Right atrium auricular region (tissue), 2 donors: ENCODE data around the gene SLC7A10. TPM values are rescaled to one million over a fixed set of nuclear protein-coding genes. Genes with fewer than 3 reads are reported as not detected.

Experiments used
- DNase-seq: peaks from one replicate; pipeline ENCODE4 v3.0.0-alpha.2; 2019; ENCODE audit warnings: low spot score
- H3K27ac ChIP-seq, 2 donors: fragments of 200-600 bp; sonication (generic); 1 replicate in 1 of 2; 2 replicates in 1 of 2; pipeline ENCODE4 v1.5.1; 2016 to 2019
- H3K27me3 ChIP-seq, 2 donors: fragments of 200-600 bp; sonication (generic); one replicate each; pipeline versions ENCODE4 v1.5.1 to v1.6.0; 2017 to 2019
- H3K36me3 ChIP-seq: fragments of 200-600 bp; sonication (generic); one replicate; pipeline ENCODE4 v1.5.1; 2016
- H3K4me1 ChIP-seq, 2 donors: fragments of 200-600 bp; sonication (generic); one replicate each; pipeline versions ENCODE4 v1.5.1 to v1.6.0; 2017 to 2019
- H3K4me3 ChIP-seq, 2 donors: fragments of 200-600 bp; sonication (generic); 1 replicate in 1 of 2; 2 replicates in 1 of 2; pipeline ENCODE4 v1.5.1; 2017 to 2019; ENCODE audit warnings: mild to moderate bottlenecking in 1 of 2, moderate library complexity in 1 of 2
- H3K9me3 ChIP-seq, 2 donors: fragments of 200-600 bp; sonication (generic); one replicate each; pipeline ENCODE4 v1.5.1; 2019
- CTCF ChIP-seq, 2 donors: fragments of 200-600 bp; sonication (generic); IDR thresholded peaks; one replicate each; pipeline ENCODE4 v1.5.1; 2019; ENCODE audit warnings: antibody characterized with exemption in 2 of 2
- total RNA-seq, 2 donors: library from RNA; depleted of rRNA; stranded (reverse); fragments of >200 nt; gene quantifications; one replicate each; pipeline ENCODE4 v1.1.0, GENCODE V29; 2016

Gene SLC7A10
- total RNA-seq, 2 donors from 2014 or later: 0.79 TPM; not detected in 1

- Histone ChIP-seq H3K27me3 (peaks cover 0 to 2% of the 10 kb centered on the region in 2 donors), H3K4me3 (no peak overlapping the region), H3K27ac (no peak overlapping the region), H3K36me3 (no peaks in the 10 kb centered on the region), H3K9me3 (no peaks in the 10 kb centered on the region), H3K4me1 (no peaks in the 10 kb centered on the region)
- no peak for DNase-seq
- no peak for TF ChIP-seq CTCF (IDR thresholded peaks at IDR 0.05)
Observed at GRCh38 chr19:33239223-33239975, 13.7 kb upstream of the SLC7A10 start.

GRCh38 chr19:33238481-33239149, 13.0 kb upstream of the SLC7A10 start:
- H3K4me1 ChIP-seq: no peaks in the 10 kb centered on the region
- H3K27ac ChIP-seq: no peak overlapping the region
- H3K9me3 ChIP-seq: no peaks in the 10 kb centered on the region
- DNase-seq: no peak
- no peak for TF ChIP-seq CTCF (IDR thresholded peaks at IDR 0.05)
- H3K27me3 ChIP-seq: peaks cover 0 to 2% of the 10 kb centered on the region in 2 donors
- H3K36me3 ChIP-seq: no peaks in the 10 kb centered on the region
- H3K4me3 ChIP-seq: no peak overlapping the region

- H3K27me3 ChIP-seq: peaks cover 0 to 2% of the 10 kb centered on the region in 2 donors
- TF ChIP-seq CTCF (IDR thresholded peaks at IDR 0.05): no peak
- no peak overlapping the region for H3K27ac ChIP-seq
- H3K4me3 ChIP-seq: no peak overlapping the region
- H3K9me3 ChIP-seq: no peaks in the 10 kb centered on the region
- H3K36me3 ChIP-seq: no peaks in the 10 kb centered on the region
- no peaks in the 10 kb centered on the region for H3K4me1 ChIP-seq
- no peak for DNase-seq
Observed at GRCh38 chr19:33236696-33237390, 11.2 kb upstream of the SLC7A10 start.

GRCh38 chr19:33235996-33236350, 10.3 kb upstream of the SLC7A10 start:
- Histone ChIP-seq H3K4me3 (no peak overlapping the region), H3K4me1 (no peaks in the 10 kb centered on the region), H3K27me3 (peaks cover 0 to 2% of the 10 kb centered on the region in 2 donors), H3K36me3 (no peaks in the 10 kb centered on the region), H3K27ac (no peak overlapping the region), H3K9me3 (no peaks in the 10 kb centered on the region)
- DNase-seq: no peak
- no peak for TF ChIP-seq CTCF (IDR thresholded peaks at IDR 0.05)

- H3K27me3 ChIP-seq: peaks cover 0 to 2% of the 10 kb centered on the region in 2 donors
- DNase-seq: peak; percentile 84
- no peaks in the 10 kb centered on the region for H3K36me3 ChIP-seq
- peak; percentile 91 to 93 for TF ChIP-seq CTCF (IDR thresholded peaks at IDR 0.05)
- no peaks in the 10 kb centered on the region for H3K9me3 ChIP-seq
- no peak overlapping the region for H3K4me3 ChIP-seq
- H3K27ac ChIP-seq: no peak overlapping the region
- no peaks in the 10 kb centered on the region for H3K4me1 ChIP-seq
Observed at GRCh38 chr19:33235269-33235995, 9.8 kb upstream of the SLC7A10 start.
